Measurements from ENCODE around the gene CNN2. TPM values are rescaled to one million over a fixed set of nuclear protein-coding genes. Genes with fewer than 3 reads are reported as not detected.

Gene CNN2
- total and polyA plus RNA-seq, 2 of the 13 experiments (the other 11 are each of a cell fraction or from before 2014, with no cell fraction given): 63.6 to 70.0 TPM

- TF ChIP-seq ZNF558 (CRISPR knock-in tag; IDR thresholded peaks at IDR 0.05; ENCODE audit: borderline replicate concordance): no peak
- no peak for TF ChIP-seq MAZ (IDR thresholded peaks at IDR 0.05; ENCODE audit: borderline replicate concordance, low read depth, low read length)
- TF ChIP-seq MAZ (CRISPR knock-in tag; IDR thresholded peaks at IDR 0.05; ENCODE audit: low read depth): no peak
- TF ChIP-seq, protein P1, sequence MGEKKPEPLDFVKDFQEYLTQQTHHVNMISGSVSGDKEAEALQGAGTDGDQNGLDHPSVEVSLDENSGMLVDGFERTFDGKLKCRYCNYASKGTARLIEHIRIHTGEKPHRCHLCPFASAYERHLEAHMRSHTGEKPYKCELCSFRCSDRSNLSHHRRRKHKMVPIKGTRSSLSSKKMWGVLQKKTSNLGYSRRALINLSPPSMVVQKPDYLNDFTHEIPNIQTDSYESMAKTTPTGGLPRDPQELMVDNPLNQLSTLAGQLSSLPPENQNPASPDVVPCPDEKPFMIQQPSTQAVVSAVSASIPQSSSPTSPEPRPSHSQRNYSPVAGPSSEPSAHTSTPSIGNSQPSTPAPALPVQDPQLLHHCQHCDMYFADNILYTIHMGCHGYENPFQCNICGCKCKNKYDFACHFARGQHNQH (CRISPR knock-in tag; IDR thresholded peaks at IDR 0.05): no peak
- TF ChIP-seq ARNT2 (CRISPR knock-in tag; IDR thresholded peaks at IDR 0.05; ENCODE audit: low read depth): no peak
- TF ChIP-seq ZNF431 (CRISPR knock-in tag; IDR thresholded peaks at IDR 0.05; ENCODE audit: borderline replicate concordance, low read depth): 0 out of 2 replicates have a peak, but pooled peaks have one; percentile 65
- no peak for TF ChIP-seq ZNF484 (CRISPR knock-in tag; IDR thresholded peaks at IDR 0.05; ENCODE audit: borderline replicate concordance, low read depth)
- no peak for TF ChIP-seq NR1H2 (CRISPR knock-in tag; IDR thresholded peaks at IDR 0.05; ENCODE audit: borderline replicate concordance, low read depth)
- no peak for TF ChIP-seq NFE2 (CRISPR knock-in tag; IDR thresholded peaks at IDR 0.05)
- no peak for TF ChIP-seq FLYWCH1 (CRISPR knock-in tag; IDR thresholded peaks at IDR 0.05)
- 0 out of 2 replicates have a peak, but pooled peaks have one; percentile 42 for TF ChIP-seq ZNF296 (CRISPR knock-in tag; conservative IDR thresholded peaks at IDR 0.05)
- peak; percentile 12 for TF ChIP-seq ZNF883 (CRISPR knock-in tag; IDR thresholded peaks at IDR 0.05; ENCODE audit: not compliant biosample characterization)
- TF ChIP-seq, protein P2, sequence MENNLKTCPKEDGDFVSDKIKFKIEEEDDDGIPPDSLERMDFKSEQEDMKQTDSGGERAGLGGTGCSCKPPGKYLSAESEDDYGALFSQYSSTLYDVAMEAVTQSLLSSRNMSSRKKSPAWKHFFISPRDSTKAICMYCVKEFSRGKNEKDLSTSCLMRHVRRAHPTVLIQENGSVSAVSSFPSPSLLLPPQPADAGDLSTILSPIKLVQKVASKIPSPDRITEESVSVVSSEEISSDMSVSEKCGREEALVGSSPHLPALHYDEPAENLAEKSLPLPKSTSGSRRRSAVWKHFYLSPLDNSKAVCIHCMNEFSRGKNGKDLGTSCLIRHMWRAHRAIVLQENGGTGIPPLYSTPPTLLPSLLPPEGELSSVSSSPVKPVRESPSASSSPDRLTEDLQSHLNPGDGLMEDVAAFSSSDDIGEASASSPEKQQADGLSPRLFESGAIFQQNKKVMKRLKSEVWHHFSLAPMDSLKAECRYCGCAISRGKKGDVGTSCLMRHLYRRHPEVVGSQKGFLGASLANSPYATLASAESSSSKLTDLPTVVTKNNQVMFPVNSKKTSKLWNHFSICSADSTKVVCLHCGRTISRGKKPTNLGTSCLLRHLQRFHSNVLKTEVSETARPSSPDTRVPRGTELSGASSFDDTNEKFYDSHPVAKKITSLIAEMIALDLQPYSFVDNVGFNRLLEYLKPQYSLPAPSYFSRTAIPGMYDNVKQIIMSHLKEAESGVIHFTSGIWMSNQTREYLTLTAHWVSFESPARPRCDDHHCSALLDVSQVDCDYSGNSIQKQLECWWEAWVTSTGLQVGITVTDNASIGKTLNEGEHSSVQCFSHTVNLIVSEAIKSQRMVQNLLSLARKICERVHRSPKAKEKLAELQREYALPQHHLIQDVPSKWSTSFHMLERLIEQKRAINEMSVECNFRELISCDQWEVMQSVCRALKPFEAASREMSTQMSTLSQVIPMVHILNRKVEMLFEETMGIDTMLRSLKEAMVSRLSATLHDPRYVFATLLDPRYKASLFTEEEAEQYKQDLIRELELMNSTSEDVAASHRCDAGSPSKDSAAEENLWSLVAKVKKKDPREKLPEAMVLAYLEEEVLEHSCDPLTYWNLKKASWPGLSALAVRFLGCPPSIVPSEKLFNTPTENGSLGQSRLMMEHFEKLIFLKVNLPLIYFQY (CRISPR knock-in tag; IDR thresholded peaks at IDR 0.05; ENCODE audit: borderline replicate concordance): 0 out of 2 replicates have a peak, but pooled peaks have one; percentile 2
- TF ChIP-seq ZBTB1 (CRISPR knock-in tag; IDR thresholded peaks at IDR 0.05; ENCODE audit: borderline replicate concordance): no peak
- no peak for TF ChIP-seq SRSF1 (optimal IDR thresholded peaks at IDR 0.05; ENCODE audit: low read depth, low read length)
- TF ChIP-seq PRDM10 (CRISPR knock-in tag; IDR thresholded peaks at IDR 0.05; ENCODE audit: low read depth): 0 out of 2 replicates have a peak, but pooled peaks have one; percentile 2
- TF ChIP-seq, protein P3, sequence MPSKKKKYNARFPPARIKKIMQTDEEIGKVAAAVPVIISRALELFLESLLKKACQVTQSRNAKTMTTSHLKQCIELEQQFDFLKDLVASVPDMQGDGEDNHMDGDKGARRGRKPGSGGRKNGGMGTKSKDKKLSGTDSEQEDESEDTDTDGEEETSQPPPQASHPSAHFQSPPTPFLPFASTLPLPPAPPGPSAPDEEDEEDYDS (CRISPR knock-in tag; IDR thresholded peaks at IDR 0.05): no peak
- no peak for TF ChIP-seq ZNF180 (CRISPR knock-in tag; IDR thresholded peaks at IDR 0.05; ENCODE audit: borderline replicate concordance, low read depth)
Observed at GRCh38 chr19:1051791-1052190, 25.4 kb downstream of the CNN2 start (continued).

Data from HepG2 (cell line).